ENCODE data around the gene SIGLEC11. TPM values are rescaled to one million over a fixed set of nuclear protein-coding genes. Genes with fewer than 3 reads are reported as not detected.

SIGLEC11 gene
- polyA plus RNA-seq, 2 of the 4 experiments (the other 2 are of a cell fraction) = not detected

GRCh38 chr19:49931293-49932040, 29.5 kb downstream of the SIGLEC11 start:
- POLR2A ChIA-PET = no interaction called here
- DNase-seq (ENCODE audit: low read depth in 1 of 2, low spot score in 1 of 2) (no peak), FAIRE-seq (no peak), ATAC-seq (no peak)
- no peak for TF ChIP-seq CEBPB (IDR thresholded peaks at IDR 0.05)
- TF ChIP-seq RAD21 (conservative IDR thresholded peaks at IDR 0.05 in 1 of 2, IDR thresholded peaks at IDR 0.05 in 1 of 2) = no peak
- TF ChIP-seq ZFP36 (IDR thresholded peaks at IDR 0.05; ENCODE audit: borderline replicate concordance, partially characterized antibody) = no peak
- no peak for TF ChIP-seq HDAC2 (IDR thresholded peaks at IDR 0.05)
- no peak for TF ChIP-seq ZNF302 (CRISPR knock-in tag; IDR thresholded peaks at IDR 0.05)
- no peak for TF ChIP-seq MAX (IDR thresholded peaks at IDR 0.05)
- TF ChIP-seq E2F6 (IDR thresholded peaks at IDR 0.05; ENCODE audit: borderline replicate concordance, low read depth) = no peak
- no peak for TF ChIP-seq HOXB13 (CRISPR knock-in tag; IDR thresholded peaks at IDR 0.05; ENCODE audit: low read depth)
- no peak for TF ChIP-seq REST (IDR thresholded peaks at IDR 0.05)
- no peak for TF ChIP-seq NFE2L2 (conservative IDR thresholded peaks at IDR 0.05; ENCODE audit: low read length)
- no peak for TF ChIP-seq TFCP2L1 (CRISPR knock-in tag; IDR thresholded peaks at IDR 0.05)
- TF ChIP-seq RCOR1 (IDR thresholded peaks at IDR 0.05; ENCODE audit: low read depth, low read length) = no peak
- TF ChIP-seq EHF (CRISPR knock-in tag; IDR thresholded peaks at IDR 0.05) = no peak
- TF ChIP-seq BCL3 (IDR thresholded peaks at IDR 0.05) = no peak
- no peak for TF ChIP-seq PBX3 (IDR thresholded peaks at IDR 0.05)
- WGBS (ENCODE audit: missing lambda C conversion rate) = 91% methylated on average over 7 of the region's 7 CpGs
- H3K9me3 ChIP-seq = no peaks in the 10 kb centered on the region
- H3K4me2 ChIP-seq = no peak overlapping the region
- CTCF ChIA-PET = interaction anchor here (1.0 to 1.5 kb wide), 2 partner anchors 204 to 216 kb away, joined by 3 to 5 read pairs; no protein-coding TSS in a partner anchor
- no peak overlapping the region for H3K27ac ChIP-seq
- peaks cover 16% of the 10 kb centered on the region for H3K4me1 ChIP-seq
- H3K4me3 ChIP-seq = no peak overlapping the region

- DNase-seq (ENCODE audit: low read depth in 1 of 2, low spot score in 1 of 2) = peak in 1 of 2 experiments; percentile 50
- 70% methylated on average over 13 of the region's 15 CpGs for WGBS (ENCODE audit: missing lambda C conversion rate)
- TF ChIP-seq POLR2A (IDR thresholded peaks at IDR 0.05; ENCODE audit: low read length) (no peak), USF2 (IDR thresholded peaks at IDR 0.05) (no peak), FOSB (CRISPR knock-in tag; IDR thresholded peaks at IDR 0.05) (no peak), PBX3 (IDR thresholded peaks at IDR 0.05) (no peak), CBX2 (IDR thresholded peaks at IDR 0.05; ENCODE audit: borderline replicate concordance, low read depth) (no peak), HEYL (CRISPR knock-in tag; IDR thresholded peaks at IDR 0.05) (no peak), EP300 (IDR thresholded peaks at IDR 0.05) (no peak), ELK1 (IDR thresholded peaks at IDR 0.05; ENCODE audit: low read depth, low read length) (no peak), CHD4 (IDR thresholded peaks at IDR 0.05; ENCODE audit: borderline replicate concordance) (no peak), CBX8 (IDR thresholded peaks at IDR 0.05) (no peak), HOXB5 (CRISPR knock-in tag; IDR thresholded peaks at IDR 0.05) (no peak), RARB (CRISPR knock-in tag; IDR thresholded peaks at IDR 0.05) (no peak), TP53 (CRISPR knock-in tag; IDR thresholded peaks at IDR 0.05) (no peak)
These were observed 30.4 kb downstream of the SIGLEC11 start for GRCh38 chr19:49930483-49931011.

More at GRCh38 chr19:49930483-49931011, 30.4 kb downstream of the SIGLEC11 start:
- Histone ChIP-seq H3K4me2 (peak overlapping the region; percentile 82), H3K27ac (peak overlapping the region; percentile 95 to 96; a peak in 5 of 6 replicates), H3K9me3 (no peaks in the 10 kb centered on the region), H3K4me1 (peaks cover 16% of the 10 kb centered on the region), H3K4me3 (peak overlapping the region; percentile 70)
- ATAC-seq (no peak), FAIRE-seq (no peak)
- POLR2A ChIA-PET = interaction anchor here (0.6 to 2.6 kb wide), 16 partner anchors 12 to 399 kb away, joined by 3 to 30 read pairs (median 6); partner anchors contain the start of genes AKT1S1, AP2A1, FUZ and KCNC3
- CTCF ChIA-PET = interaction anchor here (1.0 to 1.3 kb wide), 3 partner anchors 8 to 205 kb away, joined by 3 to 6 read pairs (median 5); no protein-coding TSS in a partner anchor

All from A549 (cell line).